Measurements from ENCODE around the gene ATP5PD. TPM values are rescaled to one million over a fixed set of nuclear protein-coding genes. Genes with fewer than 3 reads are reported as not detected.
A peak's percentile ranks its signal among the peaks of the same experiment; 100 is the strongest.

The ATP5PD gene
- total RNA-seq, 1 donor from 2014 or later: 155 TPM

- no peaks in the 10 kb centered on the region for H3K4me1 ChIP-seq
- DNase-seq: no peak
- H3K36me3 ChIP-seq: peaks cover 15% of the 10 kb centered on the region
- intact Hi-C loops (cut with DNase I): no loop called here
- no peaks in the 10 kb centered on the region for H3K9me3 ChIP-seq
- no peak for ATAC-seq
- no peak for TF ChIP-seq CTCF (IDR thresholded peaks at IDR 0.05)
- H3K27ac ChIP-seq: no peak overlapping the region
- no peaks in the 10 kb centered on the region for H3K27me3 ChIP-seq
- H3K4me3 ChIP-seq: no peak overlapping the region
These were observed 42.4 kb downstream of the ATP5PD start for GRCh38 chr17:75004371-75004770.

DNA sequence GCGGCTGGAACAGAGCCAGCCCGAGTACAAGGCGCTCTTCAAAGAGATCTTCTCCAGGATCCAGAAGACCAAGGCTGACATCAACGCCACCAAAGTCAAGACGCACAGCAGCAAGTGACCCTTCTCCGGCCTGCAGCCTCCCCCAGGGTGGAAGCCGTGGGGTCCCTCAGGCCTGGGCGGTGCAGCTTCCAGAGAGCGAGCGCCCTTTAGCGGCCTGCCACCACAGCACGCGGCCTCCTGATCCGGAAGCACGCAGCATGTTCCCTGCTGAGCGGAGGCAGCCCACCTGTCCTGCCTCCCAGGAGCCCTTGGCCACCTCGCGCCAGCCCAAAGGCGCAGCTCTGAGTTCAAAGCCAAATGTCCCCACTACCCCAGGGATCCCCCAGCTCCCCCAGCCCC is 42.8 kb downstream of the ATP5PD start:
- H3K4me1 ChIP-seq: no peaks in the 10 kb centered on the region
- peaks cover 15% of the 10 kb centered on the region for H3K36me3 ChIP-seq
- no peak overlapping the region for H3K27ac ChIP-seq
- intact Hi-C loops (cut with DNase I): no loop called here
- ATAC-seq (no peak), DNase-seq (no peak)
- H3K9me3 ChIP-seq: no peaks in the 10 kb centered on the region
- TF ChIP-seq CTCF (IDR thresholded peaks at IDR 0.05): no peak
- H3K4me3 ChIP-seq: no peak overlapping the region
- no peaks in the 10 kb centered on the region for H3K27me3 ChIP-seq

GRCh38 chr17:75003070-75003956 is 43.5 kb downstream of the ATP5PD start:
- no peak for TF ChIP-seq CTCF (IDR thresholded peaks at IDR 0.05)
- intact Hi-C loops (cut with DNase I): no loop called here
- ATAC-seq: peak; percentile 8
- no peak overlapping the region for H3K4me3 ChIP-seq
- H3K9me3 ChIP-seq: no peaks in the 10 kb centered on the region
- DNase-seq: no peak
- peaks cover 15% of the 10 kb centered on the region for H3K36me3 ChIP-seq
- H3K27ac ChIP-seq: no peak overlapping the region
- no peaks in the 10 kb centered on the region for H3K4me1 ChIP-seq
- no peaks in the 10 kb centered on the region for H3K27me3 ChIP-seq

- TF ChIP-seq CTCF (IDR thresholded peaks at IDR 0.05): no peak
- ATAC-seq (peak; percentile 5), DNase-seq (no peak)
- Histone ChIP-seq H3K27me3 (no peaks in the 10 kb centered on the region), H3K36me3 (peaks cover 15% of the 10 kb centered on the region), H3K27ac (no peak overlapping the region), H3K4me3 (no peak overlapping the region), H3K4me1 (no peaks in the 10 kb centered on the region), H3K9me3 (no peaks in the 10 kb centered on the region)
- intact Hi-C loops (cut with DNase I): no loop called here
These were observed 44.6 kb downstream of the ATP5PD start for GRCh38 chr17:75001915-75002843.

- Histone ChIP-seq H3K9me3 (no peaks in the 10 kb centered on the region), H3K27ac (no peak overlapping the region), H3K4me1 (no peaks in the 10 kb centered on the region), H3K4me3 (no peak overlapping the region), H3K27me3 (no peaks in the 10 kb centered on the region), H3K36me3 (peaks cover 15% of the 10 kb centered on the region)
- ATAC-seq: no peak
- no peak for TF ChIP-seq CTCF (IDR thresholded peaks at IDR 0.05)
- intact Hi-C loops (cut with DNase I): no loop called here
- DNase-seq: no peak
These were observed 47.2 kb downstream of the ATP5PD start for GRCh38 chr17:74999523-74999922.
